IMR-90 (cell line): ENCODE results near the gene DPF1. TPM values are rescaled to one million over a fixed set of nuclear protein-coding genes. Genes with fewer than 3 reads are reported as not detected.

Experiments
- ATAC-seq: fragments of 200-7000 bp; cut with Tn5 transposase; 2 replicates; pipeline ENCODE4 v1.9.1; 2020; ENCODE audit warnings: low read depth, mild to moderate bottlenecking, moderate library complexity
- BruUV-seq: library from RNA; stranded (reverse); fragments of 400-500 nt; replicated peaks from 2 replicates; lab custom pipeline; 2021; lab: Mats Ljungman, UMichigan
- CTCF ChIA-PET: fragments of 300-600 bp; formaldehyde crosslinking; extraction: SDS; loops from one replicate; lab custom pipeline; 2021; ENCODE audit warnings: antibody characterized with exemption; lab: Yijun Ruan, JAX
- POLR2A ChIA-PET: fragments of 300-600 bp; sonication (Branson Sonifier 250); formaldehyde crosslinking; loops from one replicate; lab custom pipeline; 2022; ENCODE audit warnings: antibody characterized with exemption; ENCODE audit not compliant: unreplicated experiment; lab: Charles Lee
- DNase-seq: peaks from one replicate; pipeline ENCODE4 v3.0.0; 2013
- H2AFZ ChIP-seq: replicated peaks from 2 replicates; pipeline ENCODE3; 2013; ENCODE audit warnings: low read length, mild to moderate bottlenecking; ENCODE audit not compliant: poor library complexity
- H2AK5ac ChIP-seq: 2 replicates; pipeline ENCODE4 v1.6.1; 2013; ENCODE audit warnings: low read depth, low read length, inconsistent platforms
- H2AK9ac ChIP-seq: replicated peaks from 2 replicates; pipeline ENCODE3; 2013; ENCODE audit warnings: mild to moderate bottlenecking, low read depth, low read length, moderate library complexity; ENCODE audit not compliant: poor library complexity
- H2BK120ac ChIP-seq: 2 replicates; pipeline ENCODE4 v1.6.1; 2013; ENCODE audit warnings: low read depth, low read length, inconsistent platforms
- H2BK15ac ChIP-seq: 3 replicates; pipeline ENCODE4 v1.6.1; 2013; ENCODE audit warnings: low read depth, low read length, inconsistent platforms
- H2BK20ac ChIP-seq: 2 replicates; pipeline ENCODE4 v1.6.1; 2013; ENCODE audit warnings: low read depth, mild to moderate bottlenecking, inconsistent platforms, low read length, moderate library complexity
- H2BK5ac ChIP-seq: 2 replicates; pipeline ENCODE4 v1.6.1; 2013; ENCODE audit warnings: mild to moderate bottlenecking, low read depth, low read length, inconsistent platforms; ENCODE audit not compliant: poor library complexity, severe bottlenecking
- H3K14ac ChIP-seq: replicated peaks from 2 replicates; pipeline ENCODE4 v1.6.1; 2013; ENCODE audit warnings: low read depth, low read length, inconsistent platforms
- H3K18ac ChIP-seq: 2 replicates; pipeline ENCODE4 v1.6.1; 2013; ENCODE audit warnings: low read depth, low read length, control low read depth
- H3K23ac ChIP-seq: 2 replicates; pipeline ENCODE4 v1.6.1; 2013; ENCODE audit warnings: low read depth, low read length, inconsistent platforms
- H3K27ac ChIP-seq: 2 replicates; pipeline ENCODE4 v1.5.1; 2013; ENCODE audit warnings: mild to moderate bottlenecking, control low read depth, low read length; ENCODE audit not compliant: insufficient read depth
- H3K27me3 ChIP-seq: 2 replicates; pipeline ENCODE4 v1.6.1; 2013; ENCODE audit warnings: low read length; ENCODE audit not compliant: control insufficient read depth, insufficient read depth
- H3K36me3 ChIP-seq: 2 replicates; pipeline ENCODE4 v1.6.1; 2013; ENCODE audit warnings: low read length, mixed read lengths; ENCODE audit not compliant: control insufficient read depth, insufficient read depth
- H3K4ac ChIP-seq: 2 replicates; pipeline ENCODE4 v1.6.1; 2013; ENCODE audit warnings: low read depth, low read length, inconsistent platforms
- H3K4me1 ChIP-seq: 2 replicates; pipeline ENCODE4 v1.6.1; 2013; ENCODE audit warnings: low read length, mixed read lengths; ENCODE audit not compliant: control insufficient read depth, insufficient read depth
- H3K4me2 ChIP-seq: 2 replicates; pipeline ENCODE4 v1.6.1; 2013; ENCODE audit warnings: low read depth, mild to moderate bottlenecking, control low read depth, low read length, moderate library complexity
- H3K4me3 ChIP-seq: 2 replicates; pipeline ENCODE4 v1.5.1; 2013; ENCODE audit warnings: low read depth, mild to moderate bottlenecking, control low read depth, low read length, moderate library complexity; ENCODE audit not compliant: insufficient read depth
- H3K56ac ChIP-seq: 2 replicates; pipeline ENCODE4 v1.6.1; 2013; ENCODE audit warnings: low read length, inconsistent platforms; ENCODE audit not compliant: insufficient read depth; ENCODE audit errors: extremely low read depth
- H3K79me1 ChIP-seq, 2 experiments: 2 replicates each; pipeline ENCODE4 v1.6.1; 2013; ENCODE audit warnings: low read length in 2 of 2, inconsistent platforms in 1 of 2, low read depth in 1 of 2
- H3K9ac ChIP-seq: 2 replicates; pipeline ENCODE4 v1.6.1; 2013; ENCODE audit warnings: low read depth, low read length, control low read depth
- H3K9me1 ChIP-seq: 2 replicates; pipeline ENCODE4 v1.6.1; 2013; ENCODE audit warnings: low read length, inconsistent platforms; ENCODE audit not compliant: insufficient read depth
- H3K9me3 ChIP-seq: 2 replicates; pipeline ENCODE4 v1.6.1; 2013; ENCODE audit warnings: low read length; ENCODE audit not compliant: control insufficient read depth, insufficient read depth
- H4K20me1 ChIP-seq: 2 replicates; pipeline ENCODE4 v1.6.1; 2013; ENCODE audit warnings: low read length, inconsistent platforms; ENCODE audit not compliant: insufficient read depth
- H4K5ac ChIP-seq: 2 replicates; pipeline ENCODE4 v1.6.1; 2013; ENCODE audit warnings: mild to moderate bottlenecking, low read depth, low read length, control low read depth
- H4K8ac ChIP-seq, 2 experiments: 2 replicates each; pipeline ENCODE4 v1.6.1; 2013; ENCODE audit warnings: low read depth in 2 of 2, low read length in 2 of 2, control low read depth in 1 of 2, inconsistent platforms in 1 of 2
- H4K91ac ChIP-seq: 2 replicates; pipeline ENCODE4 v1.6.1; 2013; ENCODE audit warnings: low read depth, low read length, inconsistent platforms; ENCODE audit not compliant: insufficient read depth
- BHLHE40 ChIP-seq: fragments of 150-350 bp; IDR thresholded peaks from 2 replicates; pipeline ENCODE4 v1.6.1; 2016; ENCODE audit warnings: mild to moderate bottlenecking, low read depth, low read length
- CEBPB ChIP-seq: IDR thresholded peaks from 2 replicates; pipeline ENCODE4 v1.6.1; 2012; ENCODE audit warnings: low read depth, low read length, improper control_type of control experiment
- CHD1 ChIP-seq: IDR thresholded peaks from 2 replicates; pipeline ENCODE4 v1.6.1; 2012; ENCODE audit warnings: low read depth, low read length, improper control_type of control experiment
- CTCF ChIP-seq: conservative IDR thresholded peaks from 2 replicates; pipeline ENCODE4 v1.5.1; 2012; ENCODE audit warnings: mild to moderate bottlenecking, low read depth, low read length, improper control_type of control experiment
- FOS ChIP-seq: fragments of 150-350 bp; IDR thresholded peaks from 2 replicates; pipeline ENCODE4 v1.6.1; 2016; ENCODE audit warnings: low read depth, low read length
- MAFK ChIP-seq: IDR thresholded peaks from 2 replicates; pipeline ENCODE4 v1.6.1; 2012; ENCODE audit warnings: low read depth, low read length, improper control_type of control experiment
- MAZ ChIP-seq: IDR thresholded peaks from 2 replicates; pipeline ENCODE4 v1.6.1; 2012; ENCODE audit warnings: low read depth, mild to moderate bottlenecking, low read length, improper control_type of control experiment, moderate library complexity, borderline replicate concordance
- MXI1 ChIP-seq: IDR thresholded peaks from 2 replicates; pipeline ENCODE4 v1.6.1; 2012; ENCODE audit warnings: low read depth, mild to moderate bottlenecking, low read length, moderate library complexity, borderline replicate concordance
- NFE2L2 ChIP-seq: fragments of 150-350 bp; IDR thresholded peaks from 2 replicates; pipeline ENCODE4 v1.6.1; 2016; ENCODE audit warnings: low read depth, mild to moderate bottlenecking, low read length
- POLR2A ChIP-seq: IDR thresholded peaks from 2 replicates; pipeline ENCODE4 v1.6.1; 2012; ENCODE audit warnings: mild to moderate bottlenecking, low read depth, low read length
- RAD21 ChIP-seq: IDR thresholded peaks from 2 replicates; pipeline ENCODE4 v1.6.1; 2012; ENCODE audit warnings: low read length, improper control_type of control experiment
- RCOR1 ChIP-seq: IDR thresholded peaks from 2 replicates; pipeline ENCODE4 v1.6.1; 2012; ENCODE audit warnings: mild to moderate bottlenecking, low read length, improper control_type of control experiment; ENCODE audit not compliant: insufficient replicate concordance
- RFX5 ChIP-seq: IDR thresholded peaks from 2 replicates; pipeline ENCODE4 v1.8.0; 2012; ENCODE audit warnings: low read depth, mild to moderate bottlenecking, low read length, moderate library complexity
- SMC3 ChIP-seq: fragments of 150-350 bp; IDR thresholded peaks from 2 replicates; pipeline ENCODE4 v1.6.1; 2016; ENCODE audit warnings: low read depth, mild to moderate bottlenecking, antibody characterized with exemption, low read length, moderate library complexity
- WGBS, 2 experiments: methylation state at CpG; one replicate each; pipeline versions ENCODE4 v1.1.5 to v1.1.7; 2013; ENCODE audit warnings: missing lambda C conversion rate in 2 of 2; ENCODE audit not compliant: insufficient read length in 1 of 2; ENCODE audit errors: extremely low coverage in 2 of 2; 5-methylcytosine and 5-hydroxymethylcytosine counted together
- dilution Hi-C: fragments of 300-500 bp; cut with HindIII; formaldehyde crosslinking; loops from one replicate; pipeline ENCODE4 v1.14.3; 2018; ENCODE audit warnings: low sequenced_read_pairs; ENCODE audit not compliant: unreplicated experiment
- in situ Hi-C: fragments of 300-500 bp; cut with MboI; formaldehyde crosslinking; loops from 3 replicates; pipeline ENCODE4 v1.14.3; 2019; ENCODE audit warnings: low sequenced_read_pairs, inconsistent platforms, mixed read lengths
- intact Hi-C: fragments of 100-400 bp; cut with micrococcal nuclease; formaldehyde crosslinking; loops from 2 replicates; pipeline ENCODE4 v1.10.0; 2022
- polyA plus RNA-seq, 3 experiments: library from polyadenylated mRNA; depleted of rRNA; stranded (reverse); fragments of >200 nt; gene quantifications; 2 replicates each; pipeline ENCODE4 v1.2.3, GENCODE V29; 2012; ENCODE audit warnings: low replicate concordance in 1 of 3
- total RNA-seq: library from RNA; depleted of rRNA; stranded (reverse); fragments of >200 nt; gene quantifications from 2 replicates; pipeline ENCODE4 v1.2.3, GENCODE V29; 2012
- TF ChIP-seq, protein P1 (sequence below): fragments of 150-350 bp; IDR thresholded peaks from 2 replicates; pipeline ENCODE4 v1.6.1; 2017; ENCODE audit warnings: mild to moderate bottlenecking, antibody characterized with exemption, low read length, low read depth

Gene DPF1
- total and polyA plus RNA-seq, 2 of the 4 experiments (the other 2 are of a cell fraction), result 3.2 to 5.5 TPM

- H3K36me3 ChIP-seq, result no peaks in the 10 kb centered on the region
- no peak overlapping the region for H3K18ac ChIP-seq
- H3K14ac ChIP-seq, result no peak overlapping the region
- intact Hi-C loops, result no loop called here
- no peak for DNase-seq
- no peak overlapping the region for H3K56ac ChIP-seq
- no peaks in the 10 kb centered on the region for H4K20me1 ChIP-seq
- peak overlapping the region; percentile 20; the same call in 1 of the 2 replicates for H3K4ac ChIP-seq
- H3K79me1 ChIP-seq, result no peaks in the 10 kb centered on the region
- no peak for ATAC-seq
- H2AK5ac ChIP-seq, result 0 out of 2 replicates have a peak overlapping the region, but pooled peaks have one; percentile 16
- no peak overlapping the region for H2BK20ac ChIP-seq
- H4K91ac ChIP-seq, result no peak overlapping the region; the same call in 1 of the 2 replicates
- H3K4me3 ChIP-seq, result no peak overlapping the region
- H3K23ac ChIP-seq, result no peak overlapping the region
- 49% methylated on average over 10 of the region's 17 CpGs; no CpG with 5 or more reads in 1 of the 2 experiments for WGBS, 2 experiments
- no TSS peak for BruUV-seq
- peaks cover 3% of the 10 kb centered on the region; the same call in 1 of the 2 replicates for H3K9me1 ChIP-seq
- TF ChIP-seq MAFK (no peak), POLR2A (no peak), NFE2L2 (no peak), MAZ (no peak), CEBPB (no peak), RFX5 (no peak), RCOR1 (no peak), RAD21 (no peak), BHLHE40 (no peak), CTCF (no peak), FOS (no peak), MXI1 (no peak), CHD1 (no peak), SMC3 (no peak)
- TF ChIP-seq, protein P1, sequence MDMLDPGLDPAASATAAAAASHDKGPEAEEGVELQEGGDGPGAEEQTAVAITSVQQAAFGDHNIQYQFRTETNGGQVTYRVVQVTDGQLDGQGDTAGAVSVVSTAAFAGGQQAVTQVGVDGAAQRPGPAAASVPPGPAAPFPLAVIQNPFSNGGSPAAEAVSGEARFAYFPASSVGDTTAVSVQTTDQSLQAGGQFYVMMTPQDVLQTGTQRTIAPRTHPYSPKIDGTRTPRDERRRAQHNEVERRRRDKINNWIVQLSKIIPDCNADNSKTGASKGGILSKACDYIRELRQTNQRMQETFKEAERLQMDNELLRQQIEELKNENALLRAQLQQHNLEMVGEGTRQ, result no peak
- no peak overlapping the region for H3K27ac ChIP-seq
- H3K9me3 ChIP-seq, result no peaks in the 10 kb centered on the region
- H4K8ac ChIP-seq, result no peak overlapping the region
- no peak overlapping the region; the same call in 1 of the 2 replicates for H3K4me2 ChIP-seq
- in situ Hi-C loops, result no loop called here
- no peak overlapping the region for H2BK120ac ChIP-seq
- CTCF ChIA-PET, result no interaction called here
- H3K4me1 ChIP-seq, result peaks cover 31% of the 10 kb centered on the region
- peak overlapping the region; percentile 24 for H2AK9ac ChIP-seq
- H2BK15ac ChIP-seq, result no peak overlapping the region
- H2BK5ac ChIP-seq, result no peak overlapping the region
- dilution Hi-C loops, result no loop called here
- H3K9ac ChIP-seq, result no peak overlapping the region
- H4K5ac ChIP-seq, result no peak overlapping the region
- H3K27me3 ChIP-seq, result no peaks in the 10 kb centered on the region; the same call in 1 of the 2 replicates
- H2AFZ ChIP-seq, result peak overlapping the region; percentile 88
- POLR2A ChIA-PET, result interaction anchor here (0.6 kb wide), 1 partner anchor 50 kb away, joined by 3 read pairs; no protein-coding TSS in a partner anchor
Observed at GRCh38 chr19:38255383-38256014, 31.5 kb upstream of the DPF1 start.
